ENCODE results near the gene TCERG1L.

The TCERG1L gene

GRCh38 chr10:131249955-131250344, 61.6 kb downstream of the TCERG1L start:
- Histone ChIP-seq H3K4me1 (ENCODE audit: control insufficient read depth, insufficient read depth, low read length) (no peaks in the 10 kb centered on the region), H3K36me3 (ENCODE audit: control insufficient read depth, insufficient read depth, low read length) (no peaks in the 10 kb centered on the region), H3K27ac (ENCODE audit: low read length) (no peak overlapping the region), H3K4me3 (ENCODE audit: low read length) (no peak overlapping the region), H3K9me3 (ENCODE audit: control insufficient read depth, insufficient read depth, low read length) (peaks cover 25% of the 10 kb centered on the region), H3K27me3 (ENCODE audit: control insufficient read depth, insufficient read depth, low read length) (no peaks in the 10 kb centered on the region)
- DNase-seq (ENCODE audit: low read depth, low spot score): no peak
- WGBS (ENCODE audit: insufficient coverage, insufficient read length): no CpG with 5 or more reads among the region's 14 CpGs

- Histone ChIP-seq H3K36me3 (ENCODE audit: control insufficient read depth, insufficient read depth, low read length) (no peaks in the 10 kb centered on the region), H3K4me1 (ENCODE audit: control insufficient read depth, insufficient read depth, low read length) (no peaks in the 10 kb centered on the region), H3K4me3 (ENCODE audit: low read length) (no peak overlapping the region), H3K27ac (ENCODE audit: low read length) (no peak overlapping the region), H3K27me3 (ENCODE audit: control insufficient read depth, insufficient read depth, low read length) (no peaks in the 10 kb centered on the region), H3K9me3 (ENCODE audit: control insufficient read depth, insufficient read depth, low read length) (peaks cover 24% of the 10 kb centered on the region)
- no peak for DNase-seq (ENCODE audit: low read depth, low spot score)
- WGBS (ENCODE audit: insufficient coverage, insufficient read length): no CpG with 5 or more reads among the region's 16 CpGs
Observed at GRCh38 chr10:131249238-131249954, 62.1 kb downstream of the TCERG1L start.

- no CpG with 5 or more reads among the region's 20 CpGs for WGBS (ENCODE audit: insufficient coverage, insufficient read length)
- peaks cover 29% of the 10 kb centered on the region for H3K9me3 ChIP-seq (ENCODE audit: control insufficient read depth, insufficient read depth, low read length)
- H3K27me3 ChIP-seq (ENCODE audit: control insufficient read depth, insufficient read depth, low read length): no peaks in the 10 kb centered on the region
- no peak for DNase-seq (ENCODE audit: low read depth, low spot score)
- no peaks in the 10 kb centered on the region for H3K4me1 ChIP-seq (ENCODE audit: control insufficient read depth, insufficient read depth, low read length)
- H3K4me3 ChIP-seq (ENCODE audit: low read length): no peak overlapping the region
- H3K36me3 ChIP-seq (ENCODE audit: control insufficient read depth, insufficient read depth, low read length): no peaks in the 10 kb centered on the region
- H3K27ac ChIP-seq (ENCODE audit: low read length): no peak overlapping the region
Observed at GRCh38 chr10:131248376-131249165, 63.0 kb downstream of the TCERG1L start.

- 100% methylated on average over 3 of the region's 6 CpGs for WGBS (ENCODE audit: insufficient coverage, insufficient read length)
- H3K9me3 ChIP-seq (ENCODE audit: control insufficient read depth, insufficient read depth, low read length): peaks cover 31% of the 10 kb centered on the region
Observed at GRCh38 chr10:131247873-131248272, 63.6 kb downstream of the TCERG1L start.

GRCh38 chr10:131246775-131247174, 64.7 kb downstream of the TCERG1L start:
- H3K36me3 ChIP-seq (ENCODE audit: control insufficient read depth, insufficient read depth, low read length): no peaks in the 10 kb centered on the region

More at GRCh38 chr10:131247873-131248272, 63.6 kb downstream of the TCERG1L start:
- H3K36me3 ChIP-seq (ENCODE audit: control insufficient read depth, insufficient read depth, low read length): no peaks in the 10 kb centered on the region
- H3K4me1 ChIP-seq (ENCODE audit: control insufficient read depth, insufficient read depth, low read length): no peaks in the 10 kb centered on the region
- no peaks in the 10 kb centered on the region for H3K27me3 ChIP-seq (ENCODE audit: control insufficient read depth, insufficient read depth, low read length)
- H3K27ac ChIP-seq (ENCODE audit: low read length): no peak overlapping the region
- H3K4me3 ChIP-seq (ENCODE audit: low read length): no peak overlapping the region
- DNase-seq (ENCODE audit: low read depth, low spot score): no peak

GRCh38 chr10:131246089-131246488, 65.4 kb downstream of the TCERG1L start:
- Histone ChIP-seq H3K27ac (ENCODE audit: low read length) (no peak overlapping the region), H3K4me1 (ENCODE audit: control insufficient read depth, insufficient read depth, low read length) (no peaks in the 10 kb centered on the region), H3K27me3 (ENCODE audit: control insufficient read depth, insufficient read depth, low read length) (no peaks in the 10 kb centered on the region), H3K36me3 (ENCODE audit: control insufficient read depth, insufficient read depth, low read length) (no peaks in the 10 kb centered on the region), H3K4me3 (ENCODE audit: low read length) (no peak overlapping the region), H3K9me3 (ENCODE audit: control insufficient read depth, insufficient read depth, low read length) (peaks cover 28% of the 10 kb centered on the region)
- DNase-seq (ENCODE audit: low read depth, low spot score): no peak
- WGBS (ENCODE audit: insufficient coverage, insufficient read length): no CpG with 5 or more reads among the region's 4 CpGs

More at GRCh38 chr10:131246775-131247174, 64.7 kb downstream of the TCERG1L start:
- no peaks in the 10 kb centered on the region for H3K27me3 ChIP-seq (ENCODE audit: control insufficient read depth, insufficient read depth, low read length)
- peaks cover 28% of the 10 kb centered on the region for H3K9me3 ChIP-seq (ENCODE audit: control insufficient read depth, insufficient read depth, low read length)
- no CpG with 5 or more reads among the region's 17 CpGs for WGBS (ENCODE audit: insufficient coverage, insufficient read length)
- H3K27ac ChIP-seq (ENCODE audit: low read length): no peak overlapping the region
- H3K4me1 ChIP-seq (ENCODE audit: control insufficient read depth, insufficient read depth, low read length): no peaks in the 10 kb centered on the region
- H3K4me3 ChIP-seq (ENCODE audit: low read length): no peak overlapping the region
- no peak for DNase-seq (ENCODE audit: low read depth, low spot score)

GRCh38 chr10:131245475-131246059, 66.0 kb downstream of the TCERG1L start:
- Histone ChIP-seq H3K4me3 (ENCODE audit: low read length) (no peak overlapping the region), H3K36me3 (ENCODE audit: control insufficient read depth, insufficient read depth, low read length) (no peaks in the 10 kb centered on the region), H3K9me3 (ENCODE audit: control insufficient read depth, insufficient read depth, low read length) (peaks cover 24% of the 10 kb centered on the region), H3K4me1 (ENCODE audit: control insufficient read depth, insufficient read depth, low read length) (no peaks in the 10 kb centered on the region), H3K27me3 (ENCODE audit: control insufficient read depth, insufficient read depth, low read length) (no peaks in the 10 kb centered on the region), H3K27ac (ENCODE audit: low read length) (no peak overlapping the region)
- no CpG with 5 or more reads among the region's 22 CpGs for WGBS (ENCODE audit: insufficient coverage, insufficient read length)
- no peak for DNase-seq (ENCODE audit: low read depth, low spot score)

- no peaks in the 10 kb centered on the region for H3K4me1 ChIP-seq (ENCODE audit: control insufficient read depth, insufficient read depth, low read length)
- no CpG with 5 or more reads among the region's 1 CpG for WGBS (ENCODE audit: insufficient coverage, insufficient read length)
- no peak overlapping the region for H3K27ac ChIP-seq (ENCODE audit: low read length)
- no peaks in the 10 kb centered on the region for H3K27me3 ChIP-seq (ENCODE audit: control insufficient read depth, insufficient read depth, low read length)
- DNase-seq (ENCODE audit: low read depth, low spot score): no peak
- H3K4me3 ChIP-seq (ENCODE audit: low read length): no peak overlapping the region
- peaks cover 26% of the 10 kb centered on the region for H3K9me3 ChIP-seq (ENCODE audit: control insufficient read depth, insufficient read depth, low read length)
- H3K36me3 ChIP-seq (ENCODE audit: control insufficient read depth, insufficient read depth, low read length): no peaks in the 10 kb centered on the region
Observed at GRCh38 chr10:131244836-131245235, 66.7 kb downstream of the TCERG1L start.

GRCh38 chr10:131243076-131243475, 68.4 kb downstream of the TCERG1L start:
- Histone ChIP-seq H3K4me1 (ENCODE audit: control insufficient read depth, insufficient read depth, low read length) (no peaks in the 10 kb centered on the region), H3K4me3 (ENCODE audit: low read length) (no peak overlapping the region), H3K9me3 (ENCODE audit: control insufficient read depth, insufficient read depth, low read length) (peaks cover 34% of the 10 kb centered on the region), H3K27me3 (ENCODE audit: control insufficient read depth, insufficient read depth, low read length) (no peaks in the 10 kb centered on the region), H3K36me3 (ENCODE audit: control insufficient read depth, insufficient read depth, low read length) (no peaks in the 10 kb centered on the region), H3K27ac (ENCODE audit: low read length) (no peak overlapping the region)
- WGBS (ENCODE audit: insufficient coverage, insufficient read length): no CpG with 5 or more reads among the region's 12 CpGs
- DNase-seq (ENCODE audit: low read depth, low spot score): no peak

GRCh38 chr10:131242007-131242406, 69.5 kb downstream of the TCERG1L start:
- Histone ChIP-seq H3K27me3 (ENCODE audit: control insufficient read depth, insufficient read depth, low read length) (no peaks in the 10 kb centered on the region), H3K4me3 (ENCODE audit: low read length) (no peak overlapping the region), H3K9me3 (ENCODE audit: control insufficient read depth, insufficient read depth, low read length) (peaks cover 37% of the 10 kb centered on the region), H3K4me1 (ENCODE audit: control insufficient read depth, insufficient read depth, low read length) (no peaks in the 10 kb centered on the region), H3K36me3 (ENCODE audit: control insufficient read depth, insufficient read depth, low read length) (no peaks in the 10 kb centered on the region), H3K27ac (ENCODE audit: low read length) (no peak overlapping the region)
- WGBS (ENCODE audit: insufficient coverage, insufficient read length): no CpG with 5 or more reads among the region's 8 CpGs
- DNase-seq (ENCODE audit: low read depth, low spot score): no peak

Measured in iPS DF 6.9 (cell line).